NB4 (cell line): ENCODE measurements around the gene ZGRF1.

ENCODE experiments used
- CTCF ChIP-seq: IDR thresholded peaks from one replicate; pipeline ENCODE4 v1.5.1; 2012; ENCODE audit warnings: low read depth, low read length
- MYC ChIP-seq: IDR thresholded peaks from 2 replicates; pipeline ENCODE4 v1.6.1; 2011; ENCODE audit warnings: low read depth, low read length

GRCh38 chr4:112492321-112492720, 144.4 kb downstream of the ZGRF1 start:
- TF ChIP-seq CTCF = no peak
- TF ChIP-seq MYC = no peak
